ENCODE measurements around the gene WNT10A.
A peak's percentile ranks its signal among the peaks of the same experiment; 100 is the strongest.

WNT10A gene

DNA sequence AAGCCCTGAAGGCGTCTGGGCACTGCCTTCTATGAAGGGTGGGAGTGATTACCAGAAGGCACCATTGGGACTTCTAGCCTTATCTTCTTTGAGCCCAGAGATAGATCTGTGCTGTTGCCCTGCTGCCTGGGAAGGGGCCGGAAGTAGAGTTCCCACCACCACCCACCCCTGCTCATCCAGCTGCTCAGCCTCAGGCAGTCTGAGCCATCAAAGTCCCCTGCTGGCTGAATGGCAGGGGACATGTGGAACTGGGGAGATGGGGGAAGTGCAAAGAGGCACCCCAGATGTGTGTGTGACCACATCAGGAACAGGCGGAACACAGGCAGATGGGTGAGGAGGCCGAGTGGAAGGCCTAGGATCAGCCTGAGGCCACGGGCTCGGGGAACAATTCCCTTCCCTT lies 3.3 kb upstream of the WNT10A start:
- DNase-seq (ENCODE audit: low spot score), result no peak

DNA sequence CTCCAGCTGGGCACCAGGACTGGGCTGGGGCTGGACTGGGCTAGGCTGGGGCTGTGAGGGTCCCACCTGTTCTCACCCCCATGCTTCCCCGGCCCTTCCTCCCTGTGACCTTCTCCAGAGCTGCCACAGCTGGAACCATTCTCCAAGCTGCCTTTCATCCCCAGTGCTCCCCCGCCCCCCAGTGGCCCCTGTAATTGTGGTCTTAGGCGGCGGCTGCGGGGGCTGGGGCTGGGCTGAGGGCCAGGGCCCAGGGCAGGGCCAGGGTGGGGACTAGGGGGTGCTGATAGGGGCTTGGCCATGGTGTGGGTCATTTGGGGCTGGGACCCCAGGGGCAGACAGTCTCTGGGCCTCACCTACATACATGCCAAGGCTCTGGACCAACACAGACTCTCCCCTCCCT lies 2.8 kb upstream of the WNT10A start:
- no peak for DNase-seq (ENCODE audit: low spot score)

DNA sequence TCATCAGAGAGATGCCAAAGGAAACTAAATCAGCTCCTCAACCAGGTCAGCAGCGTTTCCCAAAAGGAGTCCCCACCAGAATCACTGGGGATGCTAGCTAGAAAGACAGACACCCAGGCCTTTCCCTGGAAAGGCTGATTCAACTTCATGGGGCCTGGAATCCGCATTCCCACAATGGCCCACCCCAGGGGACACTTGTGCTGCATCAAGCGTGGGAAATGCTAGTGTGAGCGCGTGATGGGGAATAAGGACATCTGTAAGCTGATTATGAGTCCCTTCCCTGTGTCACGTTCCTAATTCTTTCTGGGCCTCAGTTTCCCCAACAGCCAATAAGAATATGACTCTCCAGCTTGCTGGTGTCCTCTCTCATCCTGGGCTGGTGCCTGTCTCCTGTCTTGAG lies 2.2 kb upstream of the WNT10A start:
- no peak for DNase-seq (ENCODE audit: low spot score)

DNA sequence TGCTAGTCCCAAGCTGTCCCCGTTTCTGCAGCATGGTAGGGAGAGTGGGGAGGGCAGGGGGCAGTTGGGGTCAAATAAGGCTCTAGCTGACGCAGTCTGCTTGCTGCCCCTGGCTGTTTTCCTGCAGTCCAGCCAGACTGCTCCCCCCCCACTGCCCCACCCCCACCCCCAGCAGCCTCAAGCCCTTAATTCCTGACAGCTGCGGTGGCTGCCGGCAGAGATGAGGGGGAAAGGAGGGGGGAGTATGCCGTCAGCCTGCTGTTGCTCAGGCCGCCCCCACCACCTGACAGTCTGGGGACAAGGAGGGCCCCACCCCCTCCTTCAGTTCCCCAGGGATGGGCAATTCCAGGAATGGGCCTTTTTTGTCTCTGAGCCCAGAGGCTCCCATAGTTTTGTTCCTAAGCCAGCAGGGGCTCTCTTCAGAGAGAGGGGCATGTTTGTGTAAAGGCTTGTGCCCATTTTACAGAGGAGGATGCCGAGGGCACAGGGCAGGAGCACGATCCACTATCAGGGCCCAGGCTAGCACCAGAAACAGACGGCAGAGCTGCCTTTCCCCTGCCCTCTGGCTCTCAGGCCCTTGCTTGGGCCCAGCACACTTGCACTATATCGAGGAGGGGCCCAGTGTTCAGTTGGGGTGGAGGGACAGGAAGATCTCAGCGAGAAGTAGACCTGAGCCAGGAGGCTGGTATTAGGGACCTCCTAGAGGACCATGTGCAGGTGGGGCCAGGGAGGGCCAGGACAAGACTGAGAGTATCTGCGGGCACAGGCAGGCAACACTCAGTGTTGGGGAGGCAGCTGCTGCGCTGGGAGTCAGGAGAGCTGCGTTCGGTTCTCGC lies 1.5 kb upstream of the WNT10A start:
- no peak for DNase-seq (ENCODE audit: low spot score)

DNA sequence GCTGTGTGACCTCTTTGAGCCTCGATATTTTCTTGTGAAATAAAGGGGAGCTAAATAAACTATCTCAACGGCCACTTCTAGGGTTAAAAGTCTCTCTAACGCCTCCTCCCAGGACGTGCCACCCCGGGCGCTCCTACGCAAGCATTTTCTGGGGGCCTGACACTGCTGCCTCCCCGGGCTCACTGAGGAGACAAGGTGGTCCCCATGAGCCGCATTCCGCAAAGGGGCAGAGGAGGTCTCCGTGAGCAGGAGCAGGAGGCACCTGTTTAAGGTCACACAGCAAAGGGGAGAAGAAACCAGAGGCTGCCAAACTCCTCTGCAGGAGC lies 913 bp upstream of the WNT10A start:
- no peak for DNase-seq (ENCODE audit: low spot score)

DNA sequence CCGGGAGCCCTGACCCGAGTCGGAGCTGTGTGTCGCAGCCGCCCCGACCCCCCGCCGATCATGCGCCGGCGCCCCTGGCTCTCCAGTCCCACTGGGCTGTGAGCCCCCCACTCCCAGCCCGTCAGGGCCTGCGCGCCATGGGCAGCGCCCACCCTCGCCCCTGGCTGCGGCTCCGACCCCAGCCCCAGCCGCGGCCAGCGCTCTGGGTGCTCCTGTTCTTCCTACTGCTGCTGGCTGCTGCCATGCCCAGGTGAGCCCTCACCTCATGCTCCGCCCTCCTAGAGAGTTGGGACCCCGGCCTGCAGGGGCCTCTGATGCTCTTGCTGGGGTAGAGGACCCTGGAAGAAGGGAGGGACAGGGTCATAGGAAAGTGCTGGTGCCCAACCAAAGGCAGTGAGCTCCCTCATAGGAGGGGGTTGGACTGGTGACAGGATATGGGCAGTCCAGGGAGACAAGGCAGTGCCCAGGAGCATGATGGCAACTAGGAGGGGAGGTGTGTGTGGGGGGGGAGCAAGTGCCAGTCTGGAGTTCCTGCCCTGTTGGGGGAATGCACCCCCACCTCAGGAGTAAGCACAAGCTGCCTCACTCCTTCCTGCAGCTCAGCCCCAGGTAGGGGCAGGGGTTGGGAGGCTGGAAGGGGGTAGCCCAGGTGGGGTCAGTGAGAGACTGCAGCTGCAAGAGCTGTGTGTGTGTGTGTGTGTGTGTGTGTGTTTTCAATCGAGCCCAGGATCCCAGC lies 375 bp downstream of the WNT10A start:
- DNase-seq (ENCODE audit: low spot score), result no peak

DNA sequence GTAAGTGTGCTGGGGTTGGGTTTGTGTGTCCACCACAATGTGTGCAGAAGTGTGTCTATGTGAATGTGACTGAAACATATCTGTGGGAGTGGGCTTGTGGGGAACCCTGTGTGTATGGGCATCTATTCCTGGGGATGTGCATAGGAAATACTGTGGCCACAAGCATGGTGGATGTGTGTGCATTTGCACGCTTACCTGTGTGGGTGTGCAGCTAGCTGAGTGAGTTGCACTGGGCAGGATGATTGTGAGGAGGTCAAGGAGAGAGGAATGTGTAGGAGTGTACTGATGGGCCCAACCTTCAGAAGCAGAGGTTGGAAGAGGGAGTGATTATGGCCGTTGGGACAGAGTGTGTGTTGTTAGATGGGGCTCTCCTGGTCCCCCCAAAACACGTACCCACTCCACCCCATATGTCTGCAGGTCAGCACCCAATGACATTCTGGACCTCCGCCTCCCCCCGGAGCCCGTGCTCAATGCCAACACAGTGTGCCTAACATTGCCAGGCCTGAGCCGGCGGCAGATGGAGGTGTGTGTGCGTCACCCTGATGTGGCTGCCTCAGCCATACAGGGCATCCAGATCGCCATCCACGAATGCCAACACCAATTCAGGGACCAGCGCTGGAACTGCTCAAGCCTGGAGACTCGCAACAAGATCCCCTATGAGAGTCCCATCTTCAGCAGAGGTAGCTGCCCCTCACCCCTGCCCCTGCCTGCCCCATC lies 1.2 kb downstream of the WNT10A start:
- no peak for DNase-seq (ENCODE audit: low spot score)

DNA sequence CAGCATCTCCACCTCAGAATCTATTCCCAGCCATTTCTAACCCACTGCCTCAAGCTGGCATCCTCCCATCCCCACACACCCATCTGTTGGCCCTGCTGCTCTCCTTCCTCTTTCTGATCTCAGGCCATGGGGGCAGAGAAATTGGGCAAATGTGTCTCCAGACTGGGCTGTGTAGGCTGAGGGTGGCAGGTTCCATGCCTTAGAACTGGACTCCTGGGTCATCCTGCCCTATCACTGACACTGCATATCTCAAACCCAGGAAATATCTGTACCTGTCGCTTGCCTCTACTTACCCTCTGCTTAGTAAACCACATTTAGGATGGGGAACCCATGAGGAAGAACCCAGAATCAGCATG lies 1.8 kb downstream of the WNT10A start:
- DNase-seq (ENCODE audit: low spot score), result no peak

DNA sequence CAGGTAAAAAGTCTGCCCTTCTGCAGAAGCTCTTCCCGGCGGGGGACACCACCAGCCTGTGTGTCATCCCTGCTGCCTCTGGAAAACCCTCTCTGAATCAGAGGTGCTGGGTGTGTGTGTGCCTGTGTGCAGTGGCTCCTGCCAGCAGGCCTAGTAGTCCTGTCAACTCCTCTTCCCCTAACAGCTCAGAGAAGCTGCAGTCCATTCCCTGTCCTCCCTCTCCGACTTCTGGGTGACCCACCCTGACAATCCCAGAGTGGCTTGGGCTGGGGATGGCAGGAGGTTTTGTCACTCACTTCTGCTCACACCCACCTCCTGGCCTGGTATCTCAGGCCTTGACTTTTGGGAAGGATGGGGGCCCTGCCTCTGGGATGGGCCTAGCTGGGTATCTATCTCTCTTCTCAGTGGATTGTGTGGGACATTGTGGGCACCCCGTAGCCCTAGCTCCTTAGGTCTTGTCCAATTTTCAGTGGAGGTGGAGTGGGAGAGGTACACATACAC lies 2.3 kb downstream of the WNT10A start:
- DNase-seq (ENCODE audit: low spot score), result no peak

DNA sequence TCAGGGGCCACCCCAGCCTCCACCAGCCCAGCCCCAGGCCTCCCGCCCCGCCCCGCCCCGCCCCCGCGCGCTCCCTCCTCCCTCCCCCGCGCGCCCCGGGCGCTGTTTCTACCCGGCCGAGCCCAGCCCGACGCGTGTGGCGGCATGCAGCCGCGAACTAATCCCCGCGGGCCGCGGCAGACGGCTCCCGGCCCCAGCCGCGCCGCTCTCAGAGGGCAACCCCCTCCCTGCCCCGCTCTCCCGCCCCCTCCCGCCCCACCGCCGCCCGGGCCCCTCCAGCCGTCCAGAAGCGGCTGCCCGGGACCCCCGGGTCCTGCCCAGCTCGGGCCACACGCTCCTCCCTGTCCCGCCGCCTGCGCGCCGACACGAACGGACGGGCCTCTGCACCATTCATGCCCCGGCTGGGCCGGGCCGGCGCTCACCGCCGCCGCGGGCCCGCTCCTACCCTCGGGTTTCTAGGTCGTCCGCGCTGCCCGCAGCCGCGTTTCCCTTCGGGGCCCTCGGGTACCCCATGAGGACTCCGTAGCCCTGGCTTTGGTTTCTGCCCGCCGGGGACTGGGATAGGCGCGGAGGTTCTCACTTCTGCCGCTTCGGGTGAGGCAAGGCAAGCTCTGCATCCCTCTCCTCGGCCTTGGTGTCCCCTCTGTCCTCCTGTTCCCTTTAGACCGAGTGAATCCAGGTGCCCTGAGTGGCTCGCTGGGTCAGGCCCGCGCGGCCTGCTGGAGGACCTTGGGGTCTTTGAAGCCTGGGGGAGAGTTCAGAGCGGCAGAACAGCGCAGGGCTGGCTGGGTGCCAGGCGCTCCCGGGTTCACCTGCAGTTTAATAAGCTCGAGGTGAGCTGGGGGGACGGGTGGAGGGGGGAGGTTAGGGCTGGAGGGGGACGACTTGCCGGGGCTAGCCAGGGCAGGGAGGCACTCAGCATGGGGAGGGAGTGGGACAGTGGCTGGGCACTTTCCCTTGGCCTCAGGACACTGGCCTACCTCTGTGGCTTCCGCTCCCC lies 3.1 kb downstream of the WNT10A start:
- no peak for DNase-seq (ENCODE audit: low spot score)

DNA sequence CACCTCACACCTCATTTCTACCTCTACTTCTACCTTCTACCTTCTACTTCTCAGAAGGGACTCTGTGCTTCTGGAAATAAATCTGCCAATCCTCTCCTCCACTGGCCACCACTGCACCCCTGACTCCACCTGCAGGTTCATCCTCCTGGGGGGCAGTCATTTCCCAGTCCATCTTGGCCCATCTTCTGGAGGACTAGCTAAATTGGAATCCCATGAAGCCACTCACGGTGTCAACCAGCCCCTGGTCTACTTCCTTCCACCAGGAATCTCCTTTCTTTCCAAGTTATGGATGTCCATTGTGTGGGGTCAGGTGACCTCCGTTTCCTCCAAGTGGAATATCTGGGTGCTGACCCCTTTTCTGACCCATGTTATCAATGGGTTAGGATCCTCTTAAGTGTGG lies 3.9 kb downstream of the WNT10A start:
- no peak for DNase-seq (ENCODE audit: low spot score)

DNA sequence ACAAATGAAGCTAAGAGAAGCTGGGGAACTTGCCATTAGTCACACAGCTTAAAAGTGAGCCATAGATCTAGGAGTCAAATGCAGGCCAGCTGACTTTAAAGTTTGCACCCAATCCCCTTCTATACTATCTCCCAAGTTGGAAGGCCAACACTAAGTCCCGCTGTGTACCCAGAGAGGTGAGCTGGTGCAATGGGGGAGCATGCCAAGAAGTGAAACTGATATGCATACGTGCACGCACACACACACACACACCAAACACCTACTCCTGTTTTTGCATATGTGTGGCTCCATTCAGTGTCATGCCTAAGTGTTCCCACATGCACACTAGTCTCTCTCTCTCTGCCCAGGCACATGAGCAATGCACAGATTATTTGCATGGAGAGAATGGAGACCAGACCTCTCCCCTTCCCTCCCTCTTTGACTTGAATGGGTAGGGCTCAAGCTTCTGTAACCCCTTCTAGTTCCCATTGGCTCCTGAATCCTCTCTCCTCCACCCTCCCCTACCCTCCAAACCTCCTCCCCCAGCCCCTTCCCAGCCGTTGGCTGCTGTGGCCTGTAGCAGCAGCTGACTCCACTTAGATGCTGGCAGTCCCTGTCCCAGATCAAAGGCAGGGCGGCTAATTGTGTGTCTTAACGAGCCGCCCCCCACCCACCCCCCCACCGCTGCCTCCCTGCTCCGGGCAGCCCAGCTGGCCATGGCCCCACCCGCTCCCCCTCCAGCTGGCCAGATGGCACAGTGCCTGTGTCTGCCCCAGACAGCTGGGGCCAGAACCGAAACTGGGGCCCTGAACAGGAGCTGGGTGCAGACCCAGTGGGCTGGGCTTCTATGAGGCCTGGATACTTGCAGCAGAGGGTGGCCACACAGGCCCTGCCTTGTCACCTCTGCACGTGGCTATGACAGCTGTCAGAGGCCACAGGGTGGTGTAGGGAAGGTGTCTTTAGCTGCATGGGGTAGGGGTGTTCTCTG lies 5.6 kb downstream of the WNT10A start:
- peak; percentile 57 for DNase-seq (ENCODE audit: low spot score)

DNA sequence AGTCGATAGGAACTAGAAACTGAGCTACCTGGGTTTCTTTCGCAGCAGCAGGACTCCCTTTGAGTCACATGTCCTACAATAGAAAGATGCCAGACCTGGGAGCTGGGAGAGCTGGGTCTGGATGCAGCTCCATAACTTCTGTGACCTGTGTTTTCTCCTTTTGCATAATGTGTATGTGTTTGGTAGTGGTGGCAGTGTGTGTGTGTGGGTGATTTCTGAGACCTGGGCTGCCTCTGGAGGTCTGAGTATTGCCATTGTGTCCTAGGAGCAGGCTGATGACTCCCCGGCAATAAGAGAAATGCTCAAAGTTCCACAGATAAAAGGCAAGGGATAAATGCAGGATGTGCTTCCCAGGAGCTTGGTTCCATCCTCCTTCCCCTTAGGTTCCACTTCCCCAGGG lies 6.4 kb downstream of the WNT10A start:
- DNase-seq (ENCODE audit: low spot score), result no peak

DNA sequence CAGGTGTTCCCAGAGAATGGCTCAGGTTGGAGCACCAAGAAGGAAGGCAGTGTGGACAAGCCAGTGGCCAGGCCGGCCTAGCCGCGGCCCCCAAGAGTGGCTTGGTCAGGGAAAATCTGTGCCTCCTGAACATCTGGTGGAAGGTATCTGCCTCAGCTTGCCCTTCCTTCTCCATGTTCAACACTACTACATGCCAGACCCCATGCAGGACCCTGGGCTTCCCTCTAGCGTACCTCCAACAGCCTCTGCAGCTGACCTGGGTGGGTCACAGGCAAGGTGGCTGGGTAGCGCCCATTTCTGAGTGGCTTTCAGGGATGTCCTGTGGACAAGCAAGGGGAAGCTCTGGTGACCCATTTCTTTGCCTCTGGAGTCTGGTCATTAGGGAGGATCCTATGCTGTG lies 7.7 kb downstream of the WNT10A start:
- DNase-seq (ENCODE audit: low spot score), result no peak

DNA sequence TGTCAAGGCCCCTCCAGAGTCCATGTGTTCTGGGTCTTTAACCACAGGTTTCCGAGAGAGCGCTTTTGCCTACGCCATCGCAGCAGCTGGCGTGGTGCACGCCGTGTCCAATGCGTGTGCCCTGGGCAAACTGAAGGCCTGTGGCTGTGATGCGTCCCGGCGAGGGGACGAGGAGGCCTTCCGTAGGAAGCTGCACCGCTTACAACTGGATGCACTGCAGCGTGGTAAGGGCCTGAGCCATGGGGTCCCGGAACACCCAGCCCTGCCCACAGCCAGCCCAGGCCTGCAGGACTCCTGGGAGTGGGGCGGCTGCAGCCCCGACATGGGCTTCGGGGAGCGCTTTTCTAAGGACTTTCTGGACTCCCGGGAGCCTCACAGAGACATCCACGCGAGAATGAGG lies 9.3 kb downstream of the WNT10A start:
- DNase-seq (ENCODE audit: low spot score), result no peak

DNA sequence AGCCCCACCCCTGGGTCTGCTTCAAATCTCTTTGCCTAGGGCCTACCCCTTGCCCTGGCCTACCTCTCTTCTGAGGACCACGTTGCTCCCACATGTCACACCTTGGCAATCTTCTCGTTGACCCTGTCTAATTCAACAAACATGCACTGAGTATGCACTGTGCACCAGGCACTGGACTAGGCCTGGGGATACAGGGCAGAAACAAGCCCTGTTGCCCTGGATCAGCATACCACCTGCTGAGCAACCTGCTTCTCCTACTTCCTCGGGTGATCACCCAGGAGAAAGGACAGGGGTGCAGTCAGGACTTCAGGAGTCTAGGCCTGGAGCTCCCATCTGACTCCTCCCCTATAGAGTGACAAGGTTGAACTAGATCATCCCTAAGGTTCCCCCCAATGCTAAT lies 9.7 kb downstream of the WNT10A start:
- DNase-seq (ENCODE audit: low spot score), result no peak

DNA sequence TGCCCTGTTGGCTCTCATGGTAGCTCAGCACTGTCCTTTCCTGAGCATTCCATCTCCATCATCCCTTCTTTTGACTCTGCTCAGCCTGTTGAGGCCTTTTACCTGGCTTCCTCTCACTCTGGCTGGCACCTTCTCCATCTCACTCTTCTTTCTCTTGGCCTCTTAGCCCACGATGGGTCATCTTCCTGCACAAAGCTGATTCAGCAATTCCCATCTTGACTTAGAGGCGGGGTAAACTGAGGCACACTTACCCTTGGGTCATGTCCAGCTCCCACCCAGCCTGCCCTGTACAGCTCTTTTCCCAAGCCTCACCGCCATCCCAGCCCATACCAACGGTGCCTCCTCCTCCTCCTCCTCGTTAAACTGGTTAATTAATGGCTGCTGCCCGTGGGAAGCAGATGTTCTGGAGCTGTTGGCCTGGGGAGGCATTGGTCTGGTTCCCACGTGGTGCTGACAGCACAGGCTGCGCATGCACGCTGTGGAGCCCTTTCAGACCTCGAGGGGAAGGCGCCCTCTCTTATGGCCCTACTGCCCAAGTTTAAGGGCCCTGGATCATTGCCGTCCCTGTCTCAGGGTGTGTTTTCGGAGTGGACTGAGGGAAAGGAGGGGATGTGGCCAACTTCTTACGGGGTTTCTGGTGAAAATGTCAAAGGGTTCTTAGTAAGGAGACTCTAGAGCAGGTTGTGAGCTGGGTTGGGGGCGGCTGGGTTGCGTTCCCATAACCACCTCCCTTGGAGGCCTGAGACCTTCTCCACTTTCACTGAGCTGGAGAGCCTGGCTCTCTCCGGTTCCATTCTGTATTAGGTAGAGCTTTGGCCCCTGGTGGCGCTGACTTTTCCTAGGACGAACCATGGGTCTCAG lies 10.9 kb downstream of the WNT10A start:
- no peak for DNase-seq (ENCODE audit: low spot score)

DNA sequence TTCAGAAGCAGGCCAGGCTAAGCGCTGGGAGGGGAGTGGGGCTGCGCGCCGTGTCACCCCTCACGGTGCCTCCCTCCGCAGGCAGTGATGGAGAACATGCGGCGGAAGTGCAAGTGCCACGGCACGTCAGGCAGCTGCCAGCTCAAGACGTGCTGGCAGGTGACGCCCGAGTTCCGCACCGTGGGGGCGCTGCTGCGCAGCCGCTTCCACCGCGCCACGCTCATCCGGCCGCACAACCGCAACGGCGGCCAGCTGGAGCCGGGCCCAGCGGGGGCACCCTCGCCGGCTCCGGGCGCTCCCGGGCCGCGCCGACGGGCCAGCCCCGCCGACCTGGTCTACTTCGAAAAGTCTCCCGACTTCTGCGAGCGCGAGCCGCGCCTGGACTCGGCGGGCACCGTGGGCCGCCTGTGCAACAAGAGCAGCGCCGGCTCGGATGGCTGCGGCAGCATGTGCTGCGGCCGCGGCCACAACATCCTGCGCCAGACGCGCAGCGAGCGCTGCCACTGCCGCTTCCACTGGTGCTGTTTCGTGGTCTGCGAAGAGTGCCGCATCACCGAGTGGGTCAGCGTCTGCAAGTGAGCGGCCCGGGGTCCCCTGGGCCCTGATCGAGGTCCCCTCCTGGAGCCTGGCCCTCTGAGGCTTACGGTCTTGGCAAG lies 12.2 kb downstream of the WNT10A start:
- peak; percentile 73 for DNase-seq (ENCODE audit: low spot score)
